Hepatocyte (in vitro differentiated cells): ENCODE data around the gene KLHL42. TPM values are rescaled to one million over a fixed set of nuclear protein-coding genes. Genes with fewer than 3 reads are reported as not detected.
"Not testable (repeated sequence)": the region's sequence is repeated elsewhere in the genome, so short reads cannot be mapped to it uniquely, and the experiment has no call there.

Experiments used
- DNase-seq: peaks from one replicate; pipeline ENCODE4 v3.0.0-alpha.2; 2016; ENCODE audit warnings: low spot score
- H2AFZ ChIP-seq: fragments of 200-600 bp; sonication (generic); 2 replicates; pipeline ENCODE4 v1.6.0; 2016; ENCODE audit warnings: antibody characterized with exemption, mild to moderate bottlenecking
- H3K27ac ChIP-seq: fragments of 200-600 bp; sonication (generic); 2 replicates; pipeline ENCODE4 v1.5.1; 2016; ENCODE audit warnings: mild to moderate bottlenecking
- H3K27me3 ChIP-seq: fragments of 200-600 bp; sonication (generic); 2 replicates; pipeline ENCODE4 v1.6.1; 2016
- H3K36me3 ChIP-seq: fragments of 200-600 bp; sonication (generic); replicated peaks from 2 replicates; pipeline ENCODE4 v1.5.1; 2016; ENCODE audit warnings: low read depth; ENCODE audit not compliant: insufficient read depth
- H3K4me1 ChIP-seq: fragments of 200-600 bp; sonication (generic); 2 replicates; pipeline ENCODE4 v1.5.1; 2016; ENCODE audit warnings: mild to moderate bottlenecking, moderate library complexity; ENCODE audit not compliant: insufficient read depth
- H3K4me2 ChIP-seq: fragments of 200-600 bp; sonication (generic); 2 replicates; pipeline ENCODE4 v1.6.0; 2016
- H3K4me3 ChIP-seq: fragments of 200-600 bp; sonication (generic); 2 replicates; pipeline ENCODE4 v1.5.1; 2016; ENCODE audit warnings: mild to moderate bottlenecking
- H3K79me2 ChIP-seq: fragments of 200-600 bp; sonication (generic); 2 replicates; pipeline ENCODE4 v1.6.0; 2017; ENCODE audit warnings: mild to moderate bottlenecking
- H3K9me2 ChIP-seq: fragments of 200-600 bp; sonication (generic); replicated peaks from 2 replicates; pipeline ENCODE4 v1.6.0; 2017; ENCODE audit warnings: mild to moderate bottlenecking; ENCODE audit not compliant: insufficient read depth
- H3K9me3 ChIP-seq: fragments of 200-600 bp; sonication (generic); 2 replicates; pipeline ENCODE4 v1.5.1; 2016; ENCODE audit warnings: low read depth, mild to moderate bottlenecking
- H4K20me1 ChIP-seq: fragments of 200-600 bp; sonication (generic); 2 replicates; pipeline ENCODE4 v1.6.0; 2016; ENCODE audit warnings: mild to moderate bottlenecking; ENCODE audit not compliant: insufficient read depth, poor library complexity, severe bottlenecking
- CTCF ChIP-seq: fragments of 200-600 bp; sonication (generic); IDR thresholded peaks from 2 replicates; pipeline ENCODE4 v1.5.1; 2016; ENCODE audit warnings: antibody characterized with exemption, mild to moderate bottlenecking; ENCODE audit not compliant: poor library complexity
- EZH2 ChIP-seq: fragments of 200-600 bp; sonication (generic); IDR thresholded peaks from 2 replicates; pipeline ENCODE4 v1.6.1; 2016; ENCODE audit warnings: antibody characterized with exemption, mild to moderate bottlenecking, borderline replicate concordance
- EZH2phosphoT487 ChIP-seq: fragments of 200-600 bp; sonication (generic); IDR thresholded peaks from one replicate; pipeline ENCODE4 v1.6.1; 2018; ENCODE audit warnings: antibody characterized with exemption, mild to moderate bottlenecking, low read depth, moderate library complexity; ENCODE audit not compliant: unreplicated experiment, severe bottlenecking
- WGBS: methylation state at CpG from one replicate; pipeline ENCODE4 v1.1.6; 2016; ENCODE audit warnings: low lambda C conversion rate; ENCODE audit errors: missing lambda C conversion rate; 5-methylcytosine and 5-hydroxymethylcytosine counted together
- polyA plus RNA-seq: library from polyadenylated mRNA; unstranded; fragments of >200 nt; fragmentation: Nextera tagmentation; extraction: Ambion mirVana; gene quantifications from 2 replicates; pipeline ENCODE4 v1.2.1, GENCODE V29; 2016
- total RNA-seq: library from RNA; depleted of rRNA; stranded (reverse); fragments of >200 nt; gene quantifications from 2 replicates; pipeline ENCODE4 v1.2.3, GENCODE V29; 2014

The KLHL42 gene
- total and polyA plus RNA-seq, 2 experiments from 2014 or later, result 13.5 to 14.4 TPM

GRCh38 chr12:27733791-27734190 is 46.2 kb upstream of the KLHL42 start:
- H3K4me2 ChIP-seq, result no peak overlapping the region
- no peaks in the 10 kb centered on the region for H4K20me1 ChIP-seq
- no peak overlapping the region for H3K4me3 ChIP-seq
- no peaks in the 10 kb centered on the region for H3K36me3 ChIP-seq
- H2AFZ ChIP-seq, result no peak overlapping the region
- TF ChIP-seq EZH2 (no peak), EZH2phosphoT487 (no peak), CTCF (no peak)
- 87% methylated on average over 1 of the region's 1 CpG for WGBS
- no peaks in the 10 kb centered on the region for H3K4me1 ChIP-seq
- H3K79me2 ChIP-seq, result no peaks in the 10 kb centered on the region
- no peaks in the 10 kb centered on the region for H3K9me3 ChIP-seq
- no peaks in the 10 kb centered on the region for H3K27me3 ChIP-seq
- no peak overlapping the region for H3K27ac ChIP-seq
- no peaks in the 10 kb centered on the region for H3K9me2 ChIP-seq
- no peak for DNase-seq

- H3K79me2 ChIP-seq, H3K4me3 ChIP-seq, H3K4me1 ChIP-seq, H4K20me1 ChIP-seq, DNase-seq, H3K36me3 ChIP-seq, H3K27me3 ChIP-seq, H2AFZ ChIP-seq, H3K9me3 ChIP-seq, H3K27ac ChIP-seq, H3K9me2 ChIP-seq, H3K4me2 ChIP-seq: not testable (repeated sequence)
- WGBS, result 95% methylated on average over 9 of the region's 9 CpGs
Measured at GRCh38 chr12:27734321-27734720, 45.7 kb upstream of the KLHL42 start.

- TF ChIP-seq EZH2phosphoT487 (no peak), EZH2 (no peak), CTCF (no peak)
- Histone ChIP-seq H3K9me3 (no peaks in the 10 kb centered on the region), H3K79me2 (no peaks in the 10 kb centered on the region), H3K27me3 (no peaks in the 10 kb centered on the region), H3K4me2 (no peak overlapping the region), H2AFZ (no peak overlapping the region), H3K9me2 (no peaks in the 10 kb centered on the region), H3K4me1 (no peaks in the 10 kb centered on the region), H3K4me3 (no peak overlapping the region), H3K36me3 (no peaks in the 10 kb centered on the region), H4K20me1 (no peaks in the 10 kb centered on the region), H3K27ac (no peak overlapping the region)
- DNase-seq, result no peak
- 96% methylated on average over 5 of the region's 5 CpGs for WGBS
Measured at GRCh38 chr12:27743601-27744000, 36.4 kb upstream of the KLHL42 start.

GRCh38 chr12:27745734-27746133 is 34.3 kb upstream of the KLHL42 start:
- H3K4me1 ChIP-seq, DNase-seq, H3K79me2 ChIP-seq, H3K9me3 ChIP-seq, H3K36me3 ChIP-seq, H3K4me2 ChIP-seq, H3K9me2 ChIP-seq, H3K4me3 ChIP-seq, H3K27me3 ChIP-seq, H2AFZ ChIP-seq, H3K27ac ChIP-seq, H4K20me1 ChIP-seq: not testable (repeated sequence)
- 77% methylated on average over 1 of the region's 1 CpG for WGBS
